ENCODE measurements around the gene EGLN3. TPM values are rescaled to one million over a fixed set of nuclear protein-coding genes. Genes with fewer than 3 reads are reported as not detected.

EGLN3 gene
- total and polyA plus RNA-seq, 2 donors (not counting 3 experiments of a cell fraction or from before 2014, with no cell fraction given) = 0.20 TPM; not detected in 1

DNA sequence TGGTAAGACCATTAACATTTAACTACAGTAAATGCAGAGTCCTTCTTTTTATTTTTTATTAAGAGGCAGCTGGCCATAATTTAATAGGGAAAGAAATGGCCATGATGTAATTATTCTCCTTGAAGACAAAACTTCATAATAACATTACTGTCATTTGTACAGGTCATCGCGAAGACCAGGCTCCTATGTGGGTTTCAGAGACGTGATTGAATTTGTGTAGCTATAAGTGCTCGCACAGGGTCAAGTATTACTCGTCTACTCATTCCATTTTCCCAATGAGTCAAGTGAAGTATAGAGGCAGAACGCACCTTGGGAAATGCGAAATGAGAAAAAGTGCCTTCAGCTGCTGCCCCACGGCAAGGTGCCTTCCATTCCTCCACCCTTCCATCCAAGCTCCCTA lies 40.4 kb downstream of the EGLN3 start:
- H3K79me2 ChIP-seq (ENCODE audit: control insufficient read depth, insufficient read depth, low read length) = no peaks in the 10 kb centered on the region
- H3K27ac ChIP-seq (ENCODE audit: insufficient read depth, low read depth, low read length) = no peak overlapping the region
- no peak overlapping the region for H3K4me2 ChIP-seq (ENCODE audit: insufficient read depth, low read length)
- BruUV-seq (replicated peaks) = no TSS peak
- DNase-seq (ENCODE audit: low read depth, low spot score) (no peak), FAIRE-seq (no peak)
- H3K36me3 ChIP-seq (ENCODE audit: control insufficient read depth in 2 of 2, extremely low read depth in 1 of 2, insufficient read depth in 2 of 2, low read length in 2 of 2) = no peaks in the 10 kb centered on the region
- no peaks in the 10 kb centered on the region for H4K20me1 ChIP-seq (replicated peaks; ENCODE audit: control insufficient read depth, extremely low read depth, insufficient read depth, low read length)
- no peaks in the 10 kb centered on the region for H3K9me3 ChIP-seq (replicated peaks; ENCODE audit: control insufficient read depth, insufficient read depth, low read length)
- intact Hi-C loops (cut with micrococcal nuclease) = no loop called here
- no peak overlapping the region for H3K4me3 ChIP-seq (replicated peaks in 1 of 3; ENCODE audit: insufficient read depth in 1 of 3, low read depth in 1 of 3, low read length in 3 of 3)
- peaks cover 10% of the 10 kb centered on the region for H3K4me1 ChIP-seq (ENCODE audit: control insufficient read depth, extremely low read depth, insufficient read depth, low read length)
- peaks cover 0 to 3% of the 10 kb centered on the region in 2 experiments for H3K27me3 ChIP-seq (ENCODE audit: control insufficient read depth in 2 of 2, insufficient read depth in 2 of 2, low read length in 2 of 2)
- H3K9me1 ChIP-seq (replicated peaks; ENCODE audit: control insufficient read depth, extremely low read depth, insufficient read depth, low read length) = no peaks in the 10 kb centered on the region
- ChIA-PET CTCF (interaction anchor here (0.7 to 3.2 kb wide), 4 partner anchors 8 to 143 kb away, joined by 3 to 15 read pairs (median 3); no protein-coding TSS in a partner anchor), POLR2A (no interaction called here)
- no peak overlapping the region for H3K9ac ChIP-seq (replicated peaks; ENCODE audit: extremely low read depth, insufficient read depth, low read length)
- H2AFZ ChIP-seq (ENCODE audit: low read depth, low read length) = no peak overlapping the region
- dilution Hi-C loops (cut with MboI; ENCODE audit: extremely low pct_ligation_motif_present, low sequenced_read_pairs) = no loop called here
- TF ChIP-seq, protein P1, sequence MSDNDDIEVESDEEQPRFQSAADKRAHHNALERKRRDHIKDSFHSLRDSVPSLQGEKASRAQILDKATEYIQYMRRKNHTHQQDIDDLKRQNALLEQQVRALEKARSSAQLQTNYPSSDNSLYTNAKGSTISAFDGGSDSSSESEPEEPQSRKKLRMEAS (IDR thresholded peaks at IDR 0.05; ENCODE audit: insufficient read depth, insufficient read length) = no peak
- TF ChIP-seq CTCF (IDR thresholded peaks at IDR 0.05; ENCODE audit: extremely low read depth in 1 of 2, insufficient read depth in 1 of 2, low read depth in 1 of 2, low read length in 2 of 2) (no peak), POLR2AphosphoS5 (IDR thresholded peaks at IDR 0.05; ENCODE audit: insufficient read depth, low read depth, low read length) (no peak), POLR2A (IDR thresholded peaks at IDR 0.05; ENCODE audit: low read depth, low read length) (no peak), GATA2 (IDR thresholded peaks at IDR 0.05; ENCODE audit: insufficient read depth, insufficient read length, low read depth, low read length) (no peak), JUN (IDR thresholded peaks at IDR 0.05; ENCODE audit: borderline replicate concordance, insufficient read depth, insufficient read length, low read depth) (no peak), FOS (IDR thresholded peaks at IDR 0.05; ENCODE audit: borderline replicate concordance, insufficient read depth, low read length) (no peak), EZH2 (IDR thresholded peaks at IDR 0.05; ENCODE audit: borderline replicate concordance, low read depth, low read length, severe bottlenecking) (no peak), MYC (IDR thresholded peaks at IDR 0.05; ENCODE audit: low read depth, low read length) (no peak)

Data from endothelial cell of umbilical vein (primary cell).